ENCODE measurements around the gene CCDC179.

CCDC179 gene

DNA sequence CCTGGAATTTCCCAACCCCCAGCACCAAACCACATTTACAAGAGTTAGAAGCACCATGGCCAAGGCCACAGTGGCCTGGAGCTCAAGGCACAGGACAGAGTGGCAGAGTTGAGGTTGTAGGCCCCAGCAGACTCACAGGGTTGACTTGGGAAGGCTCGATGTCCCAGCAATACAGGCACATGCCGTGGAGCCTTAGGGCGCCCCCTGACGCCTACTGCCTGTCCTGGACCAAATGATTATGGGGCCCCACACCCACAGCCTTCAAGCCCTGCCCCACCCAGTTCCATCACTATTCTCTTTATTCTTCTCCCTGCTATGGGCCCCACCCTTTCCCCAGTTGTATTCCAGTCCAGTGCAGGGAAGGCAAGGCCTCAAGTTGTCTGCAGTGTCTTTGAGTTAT lies at the start of gene CCDC179:
CCDC179 (minus strand) TSS at position 234 of the 400 bp plus-strand sequence; CDS start at position 181, 53 bp downstream.
- no peak for DNase-seq (ENCODE audit: low read depth in 1 of 2, low spot score in 1 of 2)

DNA sequence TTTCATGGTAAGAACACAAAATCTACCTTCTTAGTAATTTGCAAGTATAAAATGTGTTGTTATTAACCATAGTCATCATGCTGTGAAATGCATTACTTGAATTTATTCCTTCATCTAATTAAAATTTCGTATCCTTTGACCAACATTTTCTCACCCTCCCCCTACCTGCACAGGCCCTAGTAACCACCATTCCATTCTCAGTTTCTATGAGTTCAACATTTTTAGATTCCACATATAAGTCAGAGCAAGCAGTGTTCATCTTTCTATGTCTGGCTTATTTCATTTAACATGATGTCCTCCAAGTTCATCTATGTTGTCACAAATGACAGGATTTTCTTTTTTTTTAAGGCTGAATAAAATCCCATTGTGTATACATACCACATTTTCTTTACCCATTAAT lies 43.5 kb upstream of the CCDC179 start:
- DNase-seq (ENCODE audit: low read depth in 1 of 2, low spot score in 1 of 2), result no peak

DNA sequence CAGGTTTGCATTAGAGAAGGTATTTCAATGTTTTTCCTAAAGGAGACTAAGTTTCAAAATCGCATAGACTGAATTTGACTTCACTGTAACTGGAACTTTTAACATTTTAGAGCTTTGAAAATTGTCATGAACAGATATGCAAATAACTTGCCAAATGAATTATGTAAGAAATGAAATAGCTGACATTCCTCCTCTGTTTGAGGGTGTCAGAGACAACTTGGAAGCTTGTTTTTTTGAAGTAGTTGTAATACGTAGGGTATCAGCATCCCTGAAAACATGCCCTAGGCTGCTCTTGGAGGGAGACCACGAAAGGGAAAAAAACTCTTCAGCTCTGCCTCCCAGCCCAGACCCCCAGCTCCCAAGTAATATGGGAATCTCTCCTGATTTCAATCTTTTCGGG lies 41.3 kb upstream of the CCDC179 start:
- DNase-seq (ENCODE audit: low read depth in 1 of 2, low spot score in 1 of 2), result no peak

DNA sequence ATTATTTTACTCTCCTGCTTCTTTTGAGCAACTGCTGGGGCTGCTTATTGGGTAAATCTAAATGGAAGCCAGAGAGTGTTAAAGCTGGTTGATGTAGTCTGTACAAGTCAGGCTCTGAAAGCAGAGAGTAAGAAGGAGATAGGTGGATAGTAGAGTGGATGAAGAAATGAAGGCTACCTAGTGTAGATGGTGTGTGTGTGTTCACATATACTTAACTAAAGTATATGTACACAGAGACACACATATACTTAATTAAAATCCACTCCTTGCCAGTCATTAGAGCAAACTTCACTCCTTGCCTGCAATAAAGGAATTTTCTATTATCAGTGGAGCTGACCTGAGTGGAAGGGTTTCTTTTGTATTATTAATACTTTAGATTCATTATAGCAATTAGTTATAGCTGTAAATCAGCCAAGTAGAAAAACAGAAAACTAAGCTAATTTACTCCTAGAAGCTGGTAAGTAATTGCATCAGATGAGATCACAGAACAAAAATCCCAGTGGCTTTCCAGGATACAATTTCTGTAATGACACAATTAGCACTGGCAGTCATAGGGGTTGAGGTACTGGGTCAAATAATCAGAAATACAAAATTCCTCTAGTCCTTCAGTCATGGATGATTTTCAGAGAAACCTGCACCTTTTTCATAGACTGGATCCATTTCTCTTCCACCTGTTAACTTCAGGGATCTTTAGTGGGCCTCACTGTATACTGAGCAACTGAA lies 40.7 kb upstream of the CCDC179 start:
- no peak for DNase-seq (ENCODE audit: low read depth in 1 of 2, low spot score in 1 of 2)

DNA sequence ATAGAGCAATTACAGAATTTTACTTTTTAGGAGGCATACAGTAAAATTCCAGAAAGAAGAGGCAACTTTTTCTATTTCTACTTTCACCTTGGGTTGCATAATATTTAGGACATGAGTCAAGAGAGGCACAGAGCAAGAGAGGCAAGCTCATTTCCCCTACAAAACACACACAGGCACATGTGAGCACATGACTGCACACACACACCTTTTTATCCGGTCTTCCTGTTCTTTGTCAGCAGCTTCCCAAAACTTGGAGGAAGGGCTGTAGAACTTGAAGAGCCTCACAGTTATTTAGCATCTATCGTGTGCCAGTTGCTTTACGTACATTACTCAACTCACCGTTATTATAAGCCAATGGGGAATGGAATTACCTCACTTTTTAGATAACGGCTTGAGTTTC lies 37.8 kb upstream of the CCDC179 start:
- no peak for DNase-seq (ENCODE audit: low read depth in 1 of 2, low spot score in 1 of 2)

DNA sequence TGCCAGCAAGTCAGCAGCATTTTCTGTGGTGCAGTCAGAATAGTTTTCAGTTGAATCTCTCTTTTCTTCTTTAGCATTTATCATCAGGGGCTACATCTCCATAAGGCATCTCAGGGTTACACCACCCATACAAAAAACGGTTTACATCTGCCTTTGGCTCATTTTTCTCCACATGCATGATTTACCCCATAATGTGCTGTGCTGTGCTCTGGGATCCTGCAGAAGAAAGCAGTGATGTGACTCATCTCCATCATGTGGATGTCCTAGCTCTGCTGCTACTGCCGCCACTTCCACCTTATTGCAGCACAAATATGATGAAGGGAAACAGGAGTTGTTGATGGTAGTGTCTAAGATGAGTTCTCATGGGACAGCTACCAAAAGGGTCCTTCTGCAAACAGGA lies 30.0 kb upstream of the CCDC179 start:
- DNase-seq (ENCODE audit: low read depth in 1 of 2, low spot score in 1 of 2), result no peak

DNA sequence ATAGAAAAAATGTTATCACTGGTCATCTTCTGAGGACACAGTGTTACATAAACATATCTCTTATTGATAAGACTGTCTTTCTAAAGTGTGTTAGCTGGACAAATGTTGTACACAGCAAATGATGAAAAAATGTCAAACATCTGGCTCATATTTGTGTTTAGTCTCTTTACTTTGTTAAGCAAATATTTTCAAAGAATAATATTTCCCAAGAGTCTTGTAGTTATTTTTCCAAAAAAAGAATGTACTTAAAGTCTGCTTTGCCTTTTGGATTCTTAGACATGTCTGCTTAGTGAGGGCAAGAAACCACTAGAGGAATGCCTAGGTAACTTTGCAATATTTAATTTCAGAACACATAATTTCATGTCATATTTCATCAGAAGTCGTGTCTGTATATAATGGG lies 23.9 kb upstream of the CCDC179 start:
- DNase-seq (ENCODE audit: low read depth in 1 of 2, low spot score in 1 of 2), result no peak

DNA sequence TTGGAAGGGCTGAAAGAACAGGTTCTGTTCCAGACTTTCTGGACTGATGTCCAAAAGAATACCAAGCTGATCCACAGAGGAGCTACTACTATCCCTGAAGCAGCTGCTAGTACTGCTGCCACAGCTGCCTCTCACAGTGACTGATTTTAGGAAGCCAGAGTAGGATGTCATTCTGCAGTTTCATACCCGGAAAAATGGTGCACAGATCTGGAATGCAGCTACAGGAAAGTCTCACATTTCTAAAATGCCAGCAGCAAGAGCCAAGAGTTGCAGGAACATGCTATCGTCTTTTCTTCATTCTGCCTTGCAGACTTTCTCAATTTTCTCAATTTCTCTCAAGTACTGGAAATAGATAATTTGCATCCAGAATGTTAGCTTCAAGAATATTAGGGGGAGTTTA lies 19.4 kb upstream of the CCDC179 start:
- DNase-seq (ENCODE audit: low read depth in 1 of 2, low spot score in 1 of 2), result no peak

DNA sequence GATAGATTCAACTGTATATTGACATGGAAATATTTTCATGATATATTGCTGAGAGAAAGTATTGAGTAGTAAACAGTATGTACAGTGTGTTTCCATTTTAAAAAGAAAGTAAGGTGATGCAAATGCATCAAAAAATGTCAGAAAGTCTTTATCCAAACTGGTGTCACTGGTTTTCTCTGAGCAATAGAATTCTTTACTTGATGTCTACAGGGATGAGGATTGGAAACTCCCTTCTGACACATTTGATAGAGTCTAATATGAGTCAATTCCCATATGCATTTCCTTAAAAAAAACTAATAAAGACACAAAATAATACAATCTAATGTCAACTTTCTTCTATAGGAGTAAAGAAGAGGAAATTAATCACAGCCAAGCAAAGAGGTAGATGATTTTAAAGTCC lies 18.3 kb upstream of the CCDC179 start:
- no peak for DNase-seq (ENCODE audit: low read depth in 1 of 2, low spot score in 1 of 2)

DNA sequence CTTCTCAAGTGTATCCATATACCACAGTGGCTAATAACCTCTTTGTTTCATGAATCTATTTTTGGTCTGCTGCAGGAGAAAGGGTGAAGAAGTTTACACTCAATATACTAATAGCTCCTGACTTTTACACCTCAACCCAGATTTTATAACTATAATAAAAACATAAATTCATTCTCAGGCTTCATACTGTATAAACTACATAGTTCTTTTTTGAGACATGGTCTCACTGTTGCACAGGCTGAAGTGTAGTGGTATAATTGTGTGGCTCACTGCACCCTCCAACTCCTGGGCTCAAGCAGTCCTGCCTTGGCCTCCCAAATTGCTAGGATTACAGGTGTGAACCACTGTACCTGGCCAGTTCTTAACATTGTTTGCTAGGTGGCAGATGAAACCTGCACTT lies 17.8 kb upstream of the CCDC179 start:
- no peak for DNase-seq (ENCODE audit: low read depth in 1 of 2, low spot score in 1 of 2)

DNA sequence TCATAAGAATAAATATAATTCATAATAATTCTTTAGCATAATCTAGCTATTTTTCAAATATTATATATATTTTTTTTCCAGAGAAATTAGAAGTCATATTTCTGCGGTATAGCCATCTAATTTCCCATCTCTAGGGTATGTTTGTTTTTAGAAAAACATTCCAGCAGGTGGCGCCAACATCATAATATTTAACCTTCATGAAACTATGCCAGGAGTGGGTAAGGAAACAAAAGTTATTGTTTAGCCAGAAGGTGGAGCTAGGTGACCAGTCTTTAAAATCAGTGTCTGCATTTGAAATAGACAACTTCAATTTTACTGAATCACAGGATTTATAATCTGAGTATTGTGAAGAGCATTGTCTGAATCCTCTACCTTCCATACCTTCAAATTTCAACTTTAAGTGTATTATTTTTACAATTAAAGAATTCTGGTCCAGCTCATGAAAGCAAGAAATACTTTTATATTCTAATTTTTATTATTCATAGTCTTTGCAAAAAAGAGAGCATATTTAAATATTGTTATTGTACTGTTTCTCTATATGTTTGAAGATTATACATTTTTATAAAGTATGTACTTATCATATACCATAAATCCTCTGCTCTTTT lies 15.7 kb upstream of the CCDC179 start:
- DNase-seq (ENCODE audit: low read depth in 1 of 2, low spot score in 1 of 2), result peak in 1 of 2 donors; percentile 10

DNA sequence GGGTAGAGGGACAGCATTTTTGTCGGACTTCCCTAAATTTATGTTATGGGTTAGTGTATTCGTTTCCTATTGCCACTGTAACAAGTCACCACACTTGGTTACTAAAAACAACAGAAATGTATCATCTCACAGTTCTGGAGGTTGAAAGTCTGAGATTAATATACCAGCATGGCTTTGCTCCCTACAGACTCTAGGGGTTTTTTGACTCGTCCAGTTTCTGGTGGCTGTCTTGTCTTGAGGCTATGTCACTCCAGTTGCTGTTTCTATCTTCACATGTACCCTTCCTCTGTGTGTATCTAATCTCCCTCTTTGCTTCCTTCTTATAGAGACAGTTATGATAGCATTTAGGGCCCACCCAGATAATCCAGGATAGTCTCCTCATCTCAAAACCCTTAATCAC lies 9.1 kb upstream of the CCDC179 start:
- no peak for DNase-seq (ENCODE audit: low read depth in 1 of 2, low spot score in 1 of 2)

DNA sequence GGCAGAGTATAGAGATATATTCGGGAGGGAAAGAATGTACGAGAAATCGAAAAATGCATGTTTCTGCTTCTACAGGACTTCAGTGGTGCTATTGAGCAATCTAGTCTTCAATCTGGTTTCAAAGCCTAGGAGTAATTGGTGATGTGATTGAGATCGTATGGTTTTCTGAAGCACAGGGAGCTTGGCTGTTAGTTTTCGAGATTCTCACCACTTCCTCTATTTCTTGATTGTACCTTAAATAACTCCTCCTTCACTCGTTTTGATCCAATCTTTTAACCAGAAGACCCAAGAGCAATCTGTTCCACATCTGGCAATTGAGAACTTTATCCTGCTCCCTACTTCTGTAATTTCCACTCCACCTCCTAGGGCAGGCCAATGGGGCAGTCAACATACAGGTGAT lies 518 bp downstream of the CCDC179 start:
- DNase-seq (ENCODE audit: low read depth in 1 of 2, low spot score in 1 of 2), result no peak

DNA sequence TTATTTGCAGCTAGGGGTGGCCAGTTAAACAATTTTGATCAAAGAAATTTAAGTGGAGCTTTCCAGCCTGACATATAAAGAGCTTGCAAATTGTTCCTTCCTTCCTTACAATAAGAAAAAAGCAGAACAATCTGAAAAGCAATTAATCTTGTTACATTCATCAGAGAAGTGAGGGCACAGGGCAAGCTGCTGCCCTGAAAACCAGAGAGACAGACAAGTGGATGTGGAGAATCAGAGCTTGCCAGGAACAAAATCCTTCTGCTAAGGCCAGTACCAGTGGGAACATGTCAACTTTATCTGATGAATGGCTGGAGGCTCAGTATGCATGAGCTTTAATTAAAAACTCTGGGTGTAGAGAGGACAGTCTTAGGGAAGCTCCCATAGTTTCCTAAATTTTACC lies 8.8 kb downstream of the CCDC179 start:
- DNase-seq (ENCODE audit: low read depth in 1 of 2, low spot score in 1 of 2), result no peak

DNA sequence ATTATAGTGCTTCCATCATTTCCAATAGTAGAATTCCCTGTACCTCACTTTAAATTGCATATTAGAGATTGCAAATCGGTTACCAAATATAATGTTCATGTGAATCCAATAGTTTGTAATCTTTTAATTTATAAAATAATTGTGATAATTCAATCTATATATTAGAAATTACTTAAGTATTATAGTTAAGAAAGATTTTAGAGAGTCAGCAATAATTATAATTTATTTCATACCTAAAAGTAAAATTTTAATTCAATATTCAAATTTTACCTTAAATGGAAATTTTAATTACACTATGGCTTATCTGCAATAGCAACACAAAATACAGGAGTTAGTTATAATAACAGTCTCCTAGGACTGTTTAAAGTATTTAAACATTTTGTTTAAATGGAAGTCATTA lies 13.5 kb downstream of the CCDC179 start:
- DNase-seq (ENCODE audit: low read depth in 1 of 2, low spot score in 1 of 2), result no peak

DNA sequence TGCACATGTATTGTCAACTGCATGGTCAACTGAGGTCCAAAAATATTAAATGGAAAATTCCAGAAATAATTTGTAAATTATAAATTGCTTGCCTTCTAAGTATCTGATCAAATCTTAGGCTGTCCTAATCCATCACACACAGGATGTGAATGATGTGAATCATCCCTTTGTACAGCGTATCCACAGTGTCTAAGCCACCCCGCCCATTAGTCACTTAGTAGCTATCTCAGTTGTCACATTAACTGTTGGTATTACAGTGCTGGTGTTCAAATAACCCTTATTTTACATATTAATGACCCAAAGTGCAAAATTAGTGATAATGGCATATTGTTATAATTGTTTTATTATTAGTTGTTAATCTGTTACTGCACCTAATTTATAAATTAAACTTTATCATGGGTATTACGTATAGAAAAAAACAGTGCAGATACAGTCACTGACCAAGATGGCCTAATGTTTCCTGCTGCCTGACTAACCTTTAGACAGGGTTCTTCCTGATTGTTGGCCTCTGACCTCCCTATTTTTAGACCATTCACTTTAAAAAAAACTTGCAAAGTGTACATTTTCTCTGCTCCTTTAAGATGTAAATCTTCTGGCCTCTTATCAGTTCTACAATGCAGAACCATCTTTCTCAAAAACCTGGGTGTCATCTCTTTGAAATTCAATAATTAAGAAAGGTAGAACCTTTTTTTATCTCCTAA lies 27.8 kb downstream of the CCDC179 start:
- no peak for DNase-seq (ENCODE audit: low read depth in 1 of 2, low spot score in 1 of 2)

DNA sequence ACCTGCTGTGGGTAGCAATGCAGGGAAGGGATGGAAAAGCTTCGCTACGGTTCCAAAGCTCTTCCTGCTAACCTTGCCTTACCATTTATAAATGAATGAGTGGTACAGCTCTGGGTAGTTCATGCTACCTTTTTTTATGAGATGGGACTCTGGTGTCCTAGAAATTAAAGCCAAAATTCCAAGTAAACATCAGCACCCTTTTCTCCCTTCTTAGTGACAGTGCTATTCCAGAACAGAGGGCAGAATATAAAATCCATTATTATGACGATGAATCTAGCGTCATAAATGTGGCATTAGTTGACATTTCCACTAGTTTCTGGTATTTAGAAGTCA lies 30.2 kb downstream of the CCDC179 start:
- DNase-seq (ENCODE audit: low read depth in 1 of 2, low spot score in 1 of 2), result no peak

DNA sequence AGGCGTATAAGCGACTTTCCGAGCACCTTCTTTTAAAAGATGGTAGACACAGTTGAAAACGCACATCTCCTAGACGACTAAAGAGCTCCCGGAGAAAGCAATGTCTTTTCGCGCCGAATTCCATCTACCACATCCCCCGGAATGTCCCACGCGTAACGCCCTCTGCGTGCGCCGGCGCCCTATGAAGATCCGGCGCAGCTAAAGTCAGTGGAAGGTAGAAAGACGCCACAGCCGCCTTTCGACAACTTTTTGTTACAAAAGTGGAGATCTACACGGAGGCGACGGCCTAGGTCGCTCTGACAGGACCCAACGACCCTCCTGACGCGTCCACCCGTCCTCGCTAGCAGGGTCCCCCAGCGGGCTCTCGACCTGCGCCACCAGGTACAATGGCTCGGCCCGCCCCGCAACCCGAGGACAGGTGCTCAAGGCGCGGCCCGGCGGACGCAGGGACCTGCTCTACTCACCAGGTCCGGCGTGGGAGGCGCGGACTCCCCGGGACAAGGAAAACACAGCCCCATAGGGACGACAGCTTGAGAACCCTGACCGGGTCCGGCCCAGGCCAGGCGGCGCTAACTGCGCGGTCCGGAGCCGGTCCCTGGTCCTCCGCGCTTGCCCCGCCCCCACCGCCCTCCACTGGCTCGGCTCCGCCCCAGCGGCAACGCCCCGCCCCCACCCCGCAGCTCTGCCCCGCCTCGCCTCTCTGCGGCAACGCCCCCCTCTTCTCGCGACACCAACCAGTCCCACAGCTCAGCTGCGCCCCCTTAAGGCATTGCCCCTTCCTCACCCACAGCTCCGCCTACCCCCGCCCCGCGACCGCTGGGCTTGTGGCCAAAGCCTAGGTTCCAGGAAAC lies 30.8 kb downstream of the CCDC179 start, which contains the start of gene SVIP:
SVIP (minus strand) TSS at position 571 of the 851 bp plus-strand sequence; CDS start at position 518, 53 bp downstream.
- peak; percentile 86 to 90 for DNase-seq (ENCODE audit: low read depth in 1 of 2, low spot score in 1 of 2)

DNA sequence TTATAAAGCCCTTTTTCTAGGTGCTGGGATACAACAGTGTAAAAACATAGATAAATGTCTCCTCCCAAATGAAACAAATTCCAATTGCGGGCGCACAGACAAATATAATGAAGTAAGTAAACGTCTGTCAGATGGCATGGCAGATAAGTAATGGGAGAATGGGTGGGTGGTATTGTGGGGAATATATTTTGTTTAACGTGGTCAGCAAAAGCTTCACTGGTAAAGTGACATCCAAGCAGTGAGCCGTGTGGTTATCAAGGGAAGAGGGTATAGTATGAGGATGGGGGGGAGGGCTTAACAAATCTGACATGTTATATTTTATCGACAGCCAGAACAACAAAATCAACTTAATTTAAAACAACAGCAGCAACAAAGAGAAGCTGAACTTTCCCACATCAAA lies 31.9 kb downstream of the CCDC179 start:
- DNase-seq (ENCODE audit: low read depth in 1 of 2, low spot score in 1 of 2), result no peak

DNA sequence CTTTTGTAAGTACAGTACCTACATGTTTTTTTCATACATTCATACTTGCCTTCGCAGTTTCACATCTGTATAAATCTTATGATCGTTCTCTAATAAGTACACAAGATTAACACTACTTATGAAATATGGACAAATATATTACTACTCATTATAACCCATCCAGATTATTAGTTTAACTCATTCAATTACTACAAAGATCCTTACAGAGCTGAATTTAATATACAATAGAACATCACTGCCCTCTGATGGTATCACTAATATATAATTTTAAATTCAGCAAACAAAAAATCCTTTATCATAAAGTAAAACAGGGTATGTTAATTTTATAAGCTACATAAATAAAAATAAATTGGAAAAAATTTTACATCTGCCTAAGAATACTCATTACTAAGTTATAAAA lies 38.1 kb downstream of the CCDC179 start:
- no peak for DNase-seq (ENCODE audit: low read depth in 1 of 2, low spot score in 1 of 2)

DNA sequence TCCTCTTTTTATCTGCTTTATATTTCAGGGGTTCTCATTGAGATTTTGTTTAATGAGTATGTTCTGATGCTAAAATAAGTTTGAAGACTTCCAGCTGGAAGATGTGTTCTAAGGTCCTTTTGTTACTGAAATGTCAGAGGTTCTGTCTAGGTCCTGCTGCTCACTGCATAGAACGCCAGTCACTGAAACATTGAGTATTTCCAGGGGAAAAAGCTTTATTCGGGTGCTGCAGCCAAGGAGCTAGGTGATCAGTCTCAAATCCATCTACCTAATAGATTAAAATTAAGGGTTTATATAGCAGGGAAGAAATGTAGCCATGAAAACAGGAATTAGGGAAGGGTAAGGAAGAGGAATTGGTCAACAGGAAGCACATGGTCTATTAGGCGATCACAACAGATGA lies 50.4 kb downstream of the CCDC179 start:
- DNase-seq (ENCODE audit: low read depth in 1 of 2, low spot score in 1 of 2), result no peak

All from stimulated activated CD4-positive, alpha-beta T cell treated with anti-CD3 and anti-CD28 coated beads, Interleukin-15, amount 100 ng/mL, for 1 hour (primary cell).